NCI-H1694 (cell line): ENCODE measurements around the gene GP5.

Experiments used
- DNase-seq: peaks from one replicate; lab custom pipeline; 2025; lab: John Stamatoyannopoulos, UW

GP5 gene

DNA sequence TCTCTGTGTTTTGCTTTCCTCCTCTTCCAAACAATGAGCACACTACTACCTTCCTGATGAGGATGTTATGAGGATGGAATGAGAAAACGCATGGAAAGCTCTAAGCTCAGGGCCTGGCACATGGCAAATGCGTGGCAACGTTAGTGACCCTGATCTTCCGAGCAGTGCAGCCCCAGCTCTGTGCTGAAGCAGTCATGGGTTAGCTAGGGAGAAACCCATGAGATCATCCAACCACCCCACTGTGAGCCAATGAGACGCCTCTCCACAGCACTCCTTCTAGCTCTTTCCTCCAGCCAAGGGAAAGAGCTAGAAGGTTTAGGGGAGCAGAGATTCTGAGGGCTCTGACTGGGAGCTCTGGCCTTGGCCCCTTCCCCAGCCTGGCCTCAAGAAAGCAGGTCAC, 52.4 kb downstream of the GP5 start:
- DNase-seq: no peak

DNA sequence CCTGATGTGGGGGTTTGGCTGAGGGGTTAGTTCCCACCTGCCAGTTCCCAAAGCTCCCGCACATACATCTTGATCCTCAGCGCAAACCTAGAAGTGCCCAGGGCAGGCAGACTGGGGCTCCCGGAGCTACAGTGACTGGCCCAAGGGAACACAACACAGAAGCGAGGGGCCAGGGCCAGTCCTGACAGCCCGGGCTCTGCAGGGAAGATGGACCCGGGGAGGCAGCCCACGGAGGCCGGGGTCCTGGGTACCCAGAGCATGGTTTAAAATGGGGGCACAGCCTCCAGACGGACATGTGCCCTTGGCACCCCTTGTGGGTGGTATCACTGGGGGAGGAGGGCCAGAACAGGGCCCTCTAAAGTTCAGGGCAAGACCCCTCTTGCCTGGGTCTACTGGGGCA, 53.0 kb downstream of the GP5 start:
- DNase-seq: no peak
